Uterus (tissue), 4 donors: ENCODE measurements around the gene TLK2. TPM values are rescaled to one million over a fixed set of nuclear protein-coding genes. Genes with fewer than 3 reads are reported as not detected.

Experiments
- DNase-seq, 2 donors: peaks; one replicate each; pipeline ENCODE4 v3.0.0-alpha.2; 2019 to 2020
- H3K27ac ChIP-seq, 2 donors: fragments of 200-600 bp; sonication (generic); 1 replicate in 1 of 2; 2 replicates in 1 of 2; pipeline ENCODE4 v1.5.1; 2016 to 2018
- H3K27me3 ChIP-seq, 2 donors: fragments of 200-600 bp; sonication (generic); one replicate each; pipeline ENCODE4 v1.5.1; 2018 to 2019; ENCODE audit warnings: control low read depth in 1 of 2
- H3K36me3 ChIP-seq, 2 donors: fragments of 200-600 bp; sonication (generic); one replicate each; pipeline ENCODE4 v1.5.1; 2019; ENCODE audit warnings: control low read depth in 1 of 2
- H3K4me1 ChIP-seq, 2 donors: fragments of 200-600 bp; sonication (generic); one replicate each; pipeline ENCODE4 v1.5.1; 2018 to 2019; ENCODE audit warnings: control low read depth in 1 of 2
- H3K4me3 ChIP-seq, 2 donors: fragments of 200-600 bp; sonication (generic); 1 replicate in 1 of 2; 2 replicates in 1 of 2; pipeline ENCODE4 v1.5.1; 2018 to 2019; ENCODE audit warnings: mild to moderate bottlenecking in 1 of 2
- H3K9me3 ChIP-seq, 2 donors: fragments of 200-600 bp; sonication (generic); one replicate each; pipeline ENCODE4 v1.5.1; 2019; ENCODE audit warnings: control low read depth in 1 of 2
- CTCF ChIP-seq, 4 experiments: fragments of 200-600 bp in 2 of 4; fragments of 450-650 bp in 2 of 4; sonication (generic) in 2 of 4; IDR thresholded peaks; one replicate each; pipeline ENCODE4 v1.5.1; 2016 to 2019; ENCODE audit warnings: antibody characterized with exemption in 4 of 4, mild to moderate bottlenecking in 2 of 4, moderate library complexity in 1 of 4
- POLR2A ChIP-seq, 2 donors: fragments of 450-650 bp; IDR thresholded peaks; one replicate each; pipeline ENCODE4 v1.6.1; 2016; ENCODE audit warnings: antibody characterized with exemption in 2 of 2, mild to moderate bottlenecking in 1 of 2, moderate library complexity in 1 of 2
- intact Hi-C: fragments of 100-400 bp; cut with DNase I; formaldehyde crosslinking; loops from one replicate; pipeline ENCODE4 v1.15.1; 2023; ENCODE audit warnings: low total_unique reads
- total RNA-seq, 4 donors: library from RNA; depleted of rRNA in 3 of 4; stranded (reverse); fragments of >200 nt in 3 of 4; gene quantifications; one replicate each; pipeline versions ENCODE4 v1.1.0 to v1.2.4, GENCODE V29; 2014 to 2023
- donor health status: DM: yes; HTN: yes; CAD: no.

The TLK2 gene
- total RNA-seq, 4 donors from 2014 or later: 13.6 to 120 (median 50.0) TPM

GRCh38 chr17:62597150-62597549, 118.5 kb downstream of the TLK2 start:
- intact Hi-C loops: no loop called here
- H3K36me3 ChIP-seq: no peaks in the 10 kb centered on the region

GRCh38 chr17:62597920-62598319, 119.3 kb downstream of the TLK2 start:
- TF ChIP-seq POLR2A (IDR thresholded peaks at IDR 0.05) (no peak), CTCF (IDR thresholded peaks at IDR 0.05) (no peak)
- Histone ChIP-seq H3K27me3 (no peaks in the 10 kb centered on the region), H3K36me3 (no peaks in the 10 kb centered on the region), H3K4me1 (no peaks in the 10 kb centered on the region), H3K4me3 (no peak overlapping the region), H3K9me3 (no peaks in the 10 kb centered on the region), H3K27ac (no peak overlapping the region)
- DNase-seq: peak; percentile 49 to 51
- intact Hi-C loops: no loop called here

More at GRCh38 chr17:62597150-62597549, 118.5 kb downstream of the TLK2 start:
- no peaks in the 10 kb centered on the region for H3K9me3 ChIP-seq
- no peaks in the 10 kb centered on the region for H3K27me3 ChIP-seq
- H3K4me1 ChIP-seq: no peaks in the 10 kb centered on the region
- H3K4me3 ChIP-seq: no peak overlapping the region
- no peak overlapping the region for H3K27ac ChIP-seq
- no peak for DNase-seq
- TF ChIP-seq POLR2A (IDR thresholded peaks at IDR 0.05) (no peak), CTCF (IDR thresholded peaks at IDR 0.05) (no peak)

- intact Hi-C loops: no loop called here
- Histone ChIP-seq H3K9me3 (no peaks in the 10 kb centered on the region), H3K4me1 (no peaks in the 10 kb centered on the region), H3K27ac (no peak overlapping the region), H3K36me3 (no peaks in the 10 kb centered on the region), H3K4me3 (no peak overlapping the region), H3K27me3 (no peaks in the 10 kb centered on the region)
- DNase-seq: no peak
- TF ChIP-seq POLR2A (IDR thresholded peaks at IDR 0.05): no peak
- no peak for TF ChIP-seq CTCF (IDR thresholded peaks at IDR 0.05)
These were observed 121.5 kb downstream of the TLK2 start for GRCh38 chr17:62599964-62600657.

GRCh38 chr17:62600805-62601204, 122.2 kb downstream of the TLK2 start:
- intact Hi-C loops: no loop called here
- no peaks in the 10 kb centered on the region for H3K36me3 ChIP-seq

More at GRCh38 chr17:62600805-62601204, 122.2 kb downstream of the TLK2 start:
- TF ChIP-seq CTCF (IDR thresholded peaks at IDR 0.05) (no peak), POLR2A (IDR thresholded peaks at IDR 0.05) (no peak)
- Histone ChIP-seq H3K9me3 (no peaks in the 10 kb centered on the region), H3K4me1 (no peaks in the 10 kb centered on the region), H3K27ac (no peak overlapping the region), H3K27me3 (no peaks in the 10 kb centered on the region), H3K4me3 (no peak overlapping the region)
- DNase-seq: no peak
